HG02884 (cell line): ENCODE measurements around the gene IL17D.
"Not testable (repeated sequence)": the region's sequence is repeated elsewhere in the genome, so short reads cannot be mapped to it uniquely, and the experiment has no call there.

Experiments
- ATAC-seq: cut with Tn5 transposase; IDR thresholded peaks from one replicate; pipeline ENCODE4 v1.9.1; 2021; ENCODE audit warnings: mild to moderate bottlenecking, moderate library complexity; ENCODE audit not compliant: unreplicated experiment

Gene IL17D, protein sequence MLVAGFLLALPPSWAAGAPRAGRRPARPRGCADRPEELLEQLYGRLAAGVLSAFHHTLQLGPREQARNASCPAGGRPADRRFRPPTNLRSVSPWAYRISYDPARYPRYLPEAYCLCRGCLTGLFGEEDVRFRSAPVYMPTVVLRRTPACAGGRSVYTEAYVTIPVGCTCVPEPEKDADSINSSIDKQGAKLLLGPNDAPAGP

DNA sequence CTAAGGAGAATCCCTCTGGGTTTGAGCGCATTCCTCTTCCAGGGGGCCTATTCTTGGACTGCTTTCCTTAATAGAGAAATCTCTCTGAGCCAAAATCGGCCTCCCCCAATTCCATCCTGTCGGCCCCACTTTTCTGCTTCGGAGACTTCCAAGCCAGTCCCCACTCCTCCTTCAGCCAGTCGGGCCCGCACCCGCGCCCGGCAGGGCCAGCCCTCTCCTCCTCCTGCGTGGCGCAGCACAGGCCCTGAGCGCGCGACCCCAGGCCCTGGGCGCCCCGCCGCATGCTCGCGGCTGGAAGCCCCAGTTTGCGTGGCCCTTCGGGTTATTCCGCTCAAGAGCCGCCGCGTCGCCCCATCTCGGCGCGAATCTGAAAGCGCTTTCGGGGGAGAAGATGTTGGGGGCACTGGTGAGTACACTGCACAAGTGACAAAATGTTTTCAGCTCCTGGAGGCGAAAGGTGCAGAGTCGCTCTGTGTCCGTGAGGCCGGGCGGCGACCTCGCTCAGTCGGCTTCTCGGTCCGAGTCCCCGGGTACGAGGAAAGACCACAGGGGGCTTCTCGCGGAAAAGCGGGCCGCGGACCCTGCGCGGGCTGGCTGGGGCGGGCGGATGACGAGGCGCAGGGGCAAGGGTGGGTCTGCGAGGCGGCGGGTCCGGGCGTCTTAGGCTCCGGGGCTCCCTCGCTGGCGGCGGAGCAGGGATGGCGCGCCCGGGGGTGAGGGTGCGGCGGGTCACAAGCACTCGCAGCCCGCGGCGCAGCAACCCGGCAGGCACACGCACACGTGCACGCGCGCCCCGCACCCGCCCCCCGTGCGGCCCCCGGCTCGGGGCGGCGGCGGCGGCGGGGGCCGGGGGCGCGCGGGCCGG lies at the start of gene IL17D:
Gene IL17D, plus strand, starts transcription at position 785 of the 865 bp plus-strand sequence. CDS start 303 bp downstream, outside the sequence.
- ATAC-seq, result peak; percentile 33

DNA sequence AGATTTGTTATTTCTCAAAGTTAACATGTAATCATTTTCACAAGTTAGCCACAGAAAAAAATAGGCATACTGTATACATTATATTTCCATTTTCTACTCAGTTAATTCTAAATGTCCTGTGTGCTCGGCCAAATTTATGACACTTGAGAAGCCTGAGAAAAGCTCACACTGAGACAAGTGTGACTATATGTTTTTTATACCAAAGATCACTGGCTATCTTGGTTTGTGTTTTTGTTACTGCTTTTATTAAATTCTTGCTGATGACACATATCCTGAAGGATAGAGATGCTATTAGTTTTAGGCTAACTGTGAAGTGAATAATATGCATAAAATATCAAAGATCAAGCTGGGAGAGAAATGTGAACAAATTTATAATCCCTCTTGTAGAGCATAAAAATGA lies 49.3 kb upstream of the IL17D start:
- no peak for ATAC-seq

DNA sequence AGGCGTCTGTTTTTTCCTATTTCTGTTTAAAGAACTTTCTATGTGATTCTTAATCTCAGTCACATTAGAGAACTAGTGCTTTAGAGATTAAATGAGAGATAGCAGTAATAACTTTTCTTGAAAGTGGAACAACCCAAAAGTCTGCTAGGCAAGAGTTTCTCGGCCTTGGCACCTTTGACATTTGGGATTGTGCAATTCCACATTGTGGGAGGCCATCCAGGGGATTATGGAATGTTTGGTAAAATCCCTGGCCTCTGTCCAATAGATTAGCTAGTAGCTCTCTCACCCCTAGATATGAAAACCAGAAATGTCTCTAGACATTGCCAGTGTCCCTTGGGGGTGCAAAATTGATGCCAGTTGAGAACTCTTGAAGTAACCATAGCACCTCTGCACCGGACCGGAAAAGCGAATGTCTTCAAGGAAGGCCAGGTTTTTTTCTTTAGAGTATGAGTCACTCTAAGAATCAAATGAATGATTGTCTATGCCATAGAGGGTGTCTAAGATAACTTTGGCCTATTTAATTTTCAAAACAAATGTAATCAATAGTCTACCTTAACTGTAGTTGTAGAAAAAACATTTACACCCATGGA lies 45.0 kb upstream of the IL17D start:
- no peak for ATAC-seq

DNA sequence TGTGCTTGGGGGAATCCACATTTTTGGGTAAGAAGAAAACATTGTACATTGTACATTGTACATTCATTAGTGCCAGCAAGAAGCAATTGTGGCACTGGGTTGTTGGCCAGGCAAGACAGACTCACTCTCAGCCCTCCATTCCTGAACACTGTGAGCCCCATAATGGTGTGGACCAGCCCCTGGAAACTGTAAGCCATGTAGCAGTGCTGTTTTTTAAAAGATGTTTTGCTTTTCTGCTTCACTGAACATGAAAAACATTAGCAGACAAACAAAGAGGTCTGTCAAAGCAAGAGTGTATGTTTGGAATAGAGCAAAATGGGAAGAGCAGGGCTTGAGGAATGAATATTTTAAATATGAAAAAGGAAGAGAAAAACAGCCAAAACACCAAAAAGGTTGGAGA lies 39.1 kb upstream of the IL17D start:
- no peak for ATAC-seq

DNA sequence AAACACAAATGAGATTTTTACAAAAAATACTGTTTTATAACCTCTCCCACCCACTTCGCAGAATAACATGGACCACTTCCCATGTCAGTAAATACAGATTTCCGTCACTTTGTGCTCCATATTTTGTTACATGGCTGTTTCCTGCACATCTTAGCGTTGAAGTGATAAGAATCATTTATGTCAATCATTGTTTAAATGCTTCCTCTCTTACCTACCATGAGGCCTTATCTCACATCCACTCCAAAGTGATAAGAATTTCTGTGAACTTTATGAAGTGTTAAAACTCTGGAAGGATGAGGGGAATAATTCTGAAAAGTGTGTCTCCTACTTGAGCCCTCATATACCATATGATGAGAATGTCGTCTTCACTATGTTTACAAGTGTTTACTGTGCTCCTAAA lies 36.6 kb upstream of the IL17D start:
- ATAC-seq, result no peak

DNA sequence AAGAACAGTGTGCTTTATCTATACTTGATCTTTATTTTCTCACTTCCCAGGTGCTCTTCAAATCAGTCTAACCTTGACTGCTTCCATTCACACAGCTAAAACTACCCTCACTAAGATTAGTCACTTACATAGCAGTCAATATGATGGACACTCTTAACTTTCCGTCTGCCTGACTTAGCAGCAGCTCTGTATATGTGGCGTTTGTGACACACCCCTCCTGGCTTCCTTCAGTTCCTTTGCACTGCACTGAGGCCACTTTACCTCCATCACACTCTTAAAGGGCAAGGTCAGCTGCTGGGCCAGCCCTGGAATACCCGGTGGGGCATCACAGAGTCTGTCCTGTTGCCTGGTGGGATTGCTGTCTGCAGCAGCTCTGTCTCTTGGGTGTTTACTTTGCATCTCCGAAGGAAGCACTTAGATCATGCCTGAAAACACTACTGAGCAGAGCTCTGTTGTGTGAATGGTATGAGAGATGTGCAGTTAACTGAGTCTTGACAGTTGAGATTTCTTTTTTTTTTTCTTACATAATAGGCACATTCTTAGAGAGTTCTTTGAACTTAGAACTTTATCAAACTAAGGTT lies 35.6 kb upstream of the IL17D start:
- no peak for ATAC-seq

DNA sequence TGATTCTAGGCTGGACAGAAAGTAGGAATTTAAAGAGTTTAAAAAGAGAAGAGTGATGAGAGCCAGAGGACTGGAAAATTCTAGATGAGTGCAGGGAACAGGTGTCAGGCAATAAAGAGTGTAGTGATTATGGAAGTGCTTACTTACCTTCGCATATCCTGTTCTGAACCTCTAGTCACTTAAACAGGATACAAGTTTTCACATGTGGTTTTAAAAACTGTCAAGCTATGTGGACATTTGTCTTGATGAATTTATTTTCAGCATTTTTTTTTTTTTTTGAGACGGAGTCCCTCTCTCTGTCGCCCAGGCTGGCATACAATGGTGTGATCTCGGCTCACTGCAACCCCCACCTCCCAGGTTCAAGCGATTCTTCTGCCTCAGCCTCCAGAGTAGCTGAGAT lies 34.3 kb upstream of the IL17D start:
- ATAC-seq, result no peak

DNA sequence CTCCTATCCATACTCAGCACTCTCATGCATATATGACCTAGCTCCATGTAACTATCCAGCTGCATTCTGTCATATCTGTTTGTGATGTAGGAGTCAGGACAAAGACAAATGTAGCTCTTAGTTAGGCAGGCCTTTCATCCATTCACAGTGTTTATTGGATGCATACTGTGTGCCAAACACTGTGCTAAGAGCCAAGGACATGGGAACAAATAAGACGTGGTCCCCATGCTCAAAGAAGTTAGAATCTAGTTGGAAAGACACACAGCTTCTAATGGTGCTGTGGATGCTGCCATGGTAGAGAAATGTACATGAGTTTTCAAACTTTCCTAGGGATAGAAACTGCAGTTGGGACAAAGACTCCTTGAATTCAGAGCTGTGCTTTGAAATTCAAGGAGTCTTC lies 31.7 kb upstream of the IL17D start:
- ATAC-seq, result no peak

DNA sequence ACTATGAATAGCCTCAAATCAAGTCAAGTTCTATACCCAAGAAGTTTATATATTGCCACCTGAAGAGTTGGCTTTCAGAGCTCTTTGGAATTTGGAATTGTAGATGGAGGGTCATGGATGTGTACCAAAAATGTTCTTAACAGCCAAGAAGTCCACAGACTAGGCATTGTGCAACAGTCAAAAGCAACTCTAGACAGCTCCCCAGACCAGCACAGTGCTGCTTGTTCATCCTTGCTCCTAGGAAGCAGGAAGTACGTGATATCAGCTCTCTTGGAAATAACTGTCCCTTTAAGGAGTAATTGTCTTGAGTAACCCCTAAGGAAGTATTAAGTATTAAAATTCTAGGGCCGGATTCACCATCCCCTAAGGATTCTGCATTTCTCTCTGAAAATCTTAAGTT lies 30.7 kb upstream of the IL17D start:
- ATAC-seq, result no peak

DNA sequence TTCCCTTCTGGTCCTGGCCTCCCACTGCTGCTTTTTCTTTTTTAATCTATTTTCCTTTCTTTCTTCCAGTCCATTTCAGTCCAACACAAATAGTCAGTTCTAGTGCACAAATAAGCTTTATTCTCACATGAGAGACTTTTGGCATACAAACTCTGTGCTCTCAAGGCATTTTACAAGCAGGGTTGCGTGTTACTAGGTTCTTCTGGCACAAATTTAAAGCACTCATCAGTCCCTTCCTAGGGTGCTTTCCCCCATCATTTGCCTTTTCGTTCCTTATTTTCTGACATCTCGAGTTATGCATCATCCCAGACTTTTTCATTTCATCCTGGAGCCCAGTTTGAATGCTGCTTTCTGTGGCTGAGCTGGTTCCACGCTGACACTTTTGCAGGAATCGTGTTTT lies 29.8 kb upstream of the IL17D start:
- no peak for ATAC-seq

DNA sequence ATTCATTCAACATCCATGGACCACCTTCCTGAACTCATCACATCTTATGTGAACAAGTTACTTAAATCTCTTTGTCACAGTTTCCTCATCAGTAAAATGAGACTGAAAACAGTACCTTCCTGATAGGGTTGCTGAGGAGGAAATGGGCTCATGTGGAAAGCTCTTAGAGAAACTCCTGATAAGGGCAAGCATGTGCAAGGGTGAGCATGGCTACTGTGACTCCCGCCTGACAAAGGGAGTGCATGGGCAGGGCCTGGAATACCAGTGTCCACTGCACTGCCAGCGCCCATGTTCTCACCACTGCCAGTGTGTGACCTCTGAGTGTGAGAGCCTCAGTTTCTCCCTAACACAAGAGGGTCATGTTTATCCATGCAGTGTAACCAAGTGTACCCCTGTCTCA lies 27.3 kb upstream of the IL17D start:
- no peak for ATAC-seq

DNA sequence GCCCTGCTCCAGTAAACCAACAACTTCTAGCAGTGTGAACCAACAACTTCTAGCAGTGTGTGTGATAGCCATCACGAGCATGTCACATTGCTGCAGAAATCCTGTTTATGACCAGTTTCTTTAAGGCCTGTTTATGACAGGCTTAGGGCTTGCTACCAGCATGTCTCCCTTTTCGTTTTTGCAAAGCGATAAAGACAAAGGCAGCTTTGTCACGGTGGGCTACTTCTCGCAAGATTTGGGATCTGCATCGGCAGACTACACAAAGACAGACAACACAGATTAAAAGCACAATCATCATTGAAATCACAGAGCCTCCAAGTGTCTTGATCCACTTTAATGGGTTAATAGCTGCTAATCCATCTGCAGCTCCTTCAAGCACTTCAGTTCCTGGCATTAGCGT lies 24.9 kb upstream of the IL17D start:
- not testable (repeated sequence) for ATAC-seq

DNA sequence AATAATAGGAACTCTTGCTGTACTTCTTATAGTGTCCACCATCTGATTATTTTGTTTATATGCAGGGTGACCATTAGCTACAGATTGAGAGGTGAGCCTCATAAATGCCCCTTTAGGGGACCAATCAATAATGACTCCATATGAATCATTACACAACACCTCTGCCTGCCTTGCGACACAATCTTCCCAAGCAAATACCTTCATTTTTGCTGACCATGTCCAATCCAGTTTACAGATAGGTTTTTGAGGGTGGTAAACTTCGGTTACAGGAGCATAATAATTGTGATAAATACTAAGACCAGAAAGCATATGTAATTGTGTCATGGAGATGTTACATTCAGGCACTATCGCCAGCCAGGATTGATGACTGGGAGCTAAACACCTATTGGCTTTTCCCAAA lies 23.6 kb upstream of the IL17D start:
- ATAC-seq, result no peak

DNA sequence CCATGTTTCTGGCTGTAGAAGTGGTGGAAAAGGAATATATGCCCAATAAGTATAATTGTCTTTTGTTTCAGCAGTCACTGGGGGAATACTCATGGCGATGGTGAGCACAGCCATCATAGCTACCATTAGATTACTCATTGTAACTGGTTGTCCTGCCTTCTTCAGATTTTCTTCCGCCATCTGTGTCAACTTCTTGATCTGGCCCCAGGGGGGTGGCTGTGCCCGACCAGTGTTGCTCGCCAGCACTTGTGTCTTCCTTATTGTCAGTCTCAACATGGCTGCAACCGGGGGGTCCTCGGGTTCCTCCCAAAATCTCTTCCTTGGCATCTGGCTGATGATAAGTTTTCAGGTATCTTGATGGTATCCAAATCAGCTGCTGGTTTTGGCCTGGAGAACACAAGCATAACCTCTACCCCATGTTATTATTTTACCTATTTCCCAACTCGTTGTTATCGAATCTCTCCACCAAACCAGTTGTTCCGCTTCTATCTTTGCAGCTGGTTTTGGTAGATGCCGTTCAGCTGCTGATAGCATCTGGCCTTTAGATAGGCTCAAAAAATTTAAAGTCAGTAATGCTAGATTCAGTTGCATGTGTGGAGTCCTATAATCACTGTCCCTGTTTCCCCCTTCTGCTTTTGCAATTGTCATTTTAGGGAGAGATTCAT lies 23.0 kb upstream of the IL17D start:
- ATAC-seq, result no peak

DNA sequence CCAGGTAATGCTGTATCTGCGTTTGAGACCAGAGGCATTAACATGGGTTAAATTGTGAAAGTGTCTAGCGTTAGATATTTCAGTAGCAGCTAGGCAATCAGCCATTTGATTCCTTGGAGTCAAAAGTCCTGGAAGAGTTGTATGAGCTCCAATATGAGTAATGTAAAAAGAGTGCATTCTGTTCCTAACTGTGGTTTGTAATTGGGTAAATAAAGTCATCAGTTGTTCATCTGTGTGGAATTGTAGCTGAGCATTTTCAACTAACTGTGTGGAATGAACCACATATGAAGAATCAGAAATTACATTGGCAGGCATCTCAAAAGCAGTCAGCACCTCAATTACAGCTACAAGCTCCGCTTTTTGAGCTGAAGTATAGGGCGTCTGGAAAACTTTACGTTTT lies 22.0 kb upstream of the IL17D start:
- not testable (repeated sequence) for ATAC-seq

DNA sequence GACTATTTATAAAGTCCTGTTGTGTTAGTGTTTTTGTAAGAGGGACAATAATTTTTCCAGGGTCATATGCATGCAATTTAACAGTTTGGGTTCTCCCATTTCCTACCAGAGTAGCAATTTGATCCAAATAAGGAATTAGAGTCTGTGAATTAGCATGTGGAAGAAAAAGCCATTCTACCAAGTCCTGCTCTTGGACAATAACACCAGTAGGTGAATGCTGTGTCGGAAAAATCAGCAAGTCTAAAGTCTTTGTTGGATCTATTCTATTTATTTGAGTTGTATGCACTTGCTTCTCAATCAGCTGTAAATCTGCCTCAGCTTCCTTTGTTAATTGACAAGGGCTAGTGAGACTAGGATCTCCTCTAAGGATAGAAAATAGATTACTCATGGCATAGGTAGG lies 21.4 kb upstream of the IL17D start:
- ATAC-seq, result no peak

DNA sequence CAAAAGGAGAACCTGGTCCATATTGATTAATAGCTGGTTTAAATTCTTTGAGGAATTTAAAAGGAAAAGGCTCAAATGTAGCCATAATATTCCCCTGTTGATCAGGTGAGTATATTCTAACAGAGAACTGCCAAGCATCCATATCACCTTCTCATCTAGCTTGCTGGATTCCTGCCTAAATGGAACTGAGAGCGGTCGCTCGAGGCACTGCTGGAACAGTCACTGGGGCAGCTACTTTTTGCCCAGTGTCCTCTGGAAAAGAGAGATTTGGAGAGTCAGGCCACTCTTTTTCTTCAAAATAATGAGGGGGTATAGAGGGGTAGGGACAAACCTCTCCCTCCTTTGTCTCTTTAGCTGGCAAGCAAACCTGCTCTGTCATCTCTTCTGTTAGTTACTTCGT lies 19.5 kb upstream of the IL17D start:
- no peak for ATAC-seq

DNA sequence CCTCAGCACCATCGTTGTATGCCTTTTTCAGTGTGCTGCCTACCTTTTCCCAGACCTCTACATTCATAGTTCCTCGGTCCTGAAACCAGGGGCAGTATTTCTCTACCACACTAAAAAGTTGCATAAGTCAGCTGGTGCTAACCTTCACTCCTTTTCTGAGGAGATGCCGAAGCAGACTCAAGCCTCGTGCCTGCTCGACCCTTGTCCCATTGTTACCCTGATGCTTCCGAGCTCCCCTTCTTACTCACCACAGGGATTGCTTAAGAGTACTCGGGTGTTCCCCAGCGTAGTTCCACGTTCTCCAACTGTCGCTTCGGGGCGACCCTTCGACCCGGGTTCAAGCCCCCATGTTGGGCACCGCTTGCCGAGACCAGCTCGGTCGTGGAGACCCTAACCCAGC lies 19.0 kb upstream of the IL17D start:
- ATAC-seq, result no peak

DNA sequence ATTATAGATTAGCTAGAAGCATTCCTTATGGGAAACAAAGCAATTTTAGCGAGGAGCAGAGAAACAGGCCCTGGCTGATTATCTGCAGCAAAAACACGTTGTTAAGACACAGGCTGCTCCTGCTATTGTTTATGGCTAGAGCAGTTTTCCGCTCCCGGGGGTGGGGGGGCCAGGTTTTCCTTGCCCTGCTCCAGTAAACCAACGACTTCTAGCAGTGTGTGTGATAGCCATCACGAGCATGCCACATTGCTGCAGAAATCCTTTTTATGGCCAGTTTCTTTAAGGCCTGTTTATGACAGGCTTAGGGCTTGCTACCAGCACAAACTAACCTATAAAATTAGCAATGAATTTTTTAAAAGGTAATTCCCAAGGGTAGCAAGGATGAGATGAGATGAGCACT lies 18.4 kb upstream of the IL17D start:
- ATAC-seq, result no peak

DNA sequence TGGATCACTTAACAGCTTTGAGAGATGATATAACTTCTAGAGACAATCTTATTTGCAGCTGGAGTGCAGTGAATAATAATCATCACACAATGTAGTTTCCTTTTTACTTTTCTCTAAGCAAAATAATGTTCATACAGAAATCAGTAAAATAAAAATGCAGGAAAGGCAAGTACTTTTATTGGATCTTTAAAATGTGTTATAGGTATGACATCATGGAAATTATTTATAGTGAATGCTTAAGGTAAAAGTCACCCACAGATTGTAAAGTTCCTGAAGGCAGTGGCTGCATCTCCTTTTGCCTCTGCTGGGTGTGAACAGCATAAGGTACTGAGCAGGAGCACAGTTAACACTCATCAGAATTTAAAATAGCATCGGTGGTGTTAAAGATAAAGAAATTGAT lies 17.3 kb upstream of the IL17D start:
- ATAC-seq, result no peak

DNA sequence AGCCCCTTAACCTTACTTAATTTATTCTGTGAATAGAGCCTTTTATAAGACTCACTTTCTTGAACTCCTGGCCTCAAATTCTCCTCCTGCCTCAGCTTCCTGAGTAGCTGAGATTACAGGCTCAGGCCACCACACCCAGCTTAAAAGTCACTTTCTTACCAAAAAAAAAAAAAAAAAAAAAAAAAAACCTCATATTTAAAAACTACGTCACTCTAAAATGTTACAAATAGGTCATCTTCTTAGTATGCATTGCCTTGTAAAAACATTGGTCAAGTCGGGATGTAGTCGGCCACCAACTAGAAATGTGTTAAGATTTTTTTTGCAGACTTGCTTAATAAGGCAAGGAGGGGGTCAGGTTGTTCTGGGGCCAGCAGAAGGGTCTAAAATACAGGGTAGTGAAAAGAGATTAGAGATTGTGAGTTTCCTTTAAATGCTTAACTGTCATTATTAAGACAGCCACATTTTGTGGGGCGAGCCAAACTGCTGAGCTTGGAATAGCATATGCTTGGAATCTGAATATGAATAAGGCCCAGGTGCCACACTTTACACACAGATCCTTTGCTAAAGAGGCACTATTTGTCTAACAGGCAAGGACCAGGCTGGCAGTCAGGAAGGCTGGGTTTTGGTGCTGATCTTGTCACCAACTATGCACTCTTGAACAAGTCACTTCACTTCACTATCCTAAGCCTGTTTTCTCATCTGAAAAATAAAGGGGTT lies 16.5 kb upstream of the IL17D start:
- no peak for ATAC-seq
